HepG2 (cell line): ENCODE data around the gene MYO16. TPM values are rescaled to one million over a fixed set of nuclear protein-coding genes. Genes with fewer than 3 reads are reported as not detected.

Experiments
- ATAC-seq: fragments of 200-7000 bp; cut with Tn5 transposase; 3 replicates; pipeline ENCODE4 v1.9.1; 2020; ENCODE audit warnings: mild to moderate bottlenecking, moderate library complexity
- BruUV-seq: library from RNA; stranded (reverse); fragments of 400-500 nt; replicated peaks from 2 replicates; lab custom pipeline; 2021; lab: Mats Ljungman, UMichigan
- CTCF ChIA-PET: fragments of 300-600 bp; formaldehyde crosslinking; extraction: SDS; loops from one replicate; lab custom pipeline; 2021; ENCODE audit warnings: low total read pairs, inconsistent platforms, low intra/inter-chr PET ratio; lab: Yijun Ruan, JAX
- POLR2A ChIA-PET: fragments of 350-600 bp; sonication (Branson Sonifier 250); formaldehyde crosslinking; loops from one replicate; lab custom pipeline; 2020; ENCODE audit warnings: antibody characterized with exemption, inconsistent platforms; lab: Yijun Ruan, JAX
- DNase-seq: peaks from one replicate; pipeline ENCODE4 v3.0.0-alpha.2; 2015; ENCODE audit warnings: low spot score
- FAIRE-seq: peaks from 3 replicates; lab custom pipeline; 2011; peaks lifted over from hg19 to GRCh38; lab: Jason Lieb, UNC
- H2AFZ ChIP-seq: one replicate; pipeline ENCODE4 v1.6.1; 2011; ENCODE audit warnings: low read length, inconsistent platforms
- H3K27ac ChIP-seq: fragments of 300-600 bp; 3 replicates; pipeline ENCODE4 v1.8.0; 2011; ENCODE audit warnings: mixed run types, mild to moderate bottlenecking, mixed read lengths, low read length, inconsistent platforms; ENCODE audit not compliant: insufficient read depth; ENCODE audit errors: extremely low read length
- H3K27me3 ChIP-seq, 2 experiments: fragments of 200-600 bp in 1 of 2; 2 replicates in 1 of 2; 3 replicates in 1 of 2; pipeline versions ENCODE4 v1.6.0 to v1.8.0; 2011; ENCODE audit warnings: low read length in 2 of 2, mild to moderate bottlenecking in 2 of 2, moderate library complexity in 2 of 2, inconsistent platforms in 1 of 2; ENCODE audit not compliant: insufficient read depth in 2 of 2, control insufficient read depth in 1 of 2
- H3K36me3 ChIP-seq, 2 experiments: fragments of 200-600 bp in 1 of 2; replicated peaks in 1 of 2; 2 replicates in 1 of 2; 3 replicates in 1 of 2; pipeline versions ENCODE4 v1.5.1 to v1.8.0; 2011; ENCODE audit warnings: low read length in 2 of 2, inconsistent platforms in 1 of 2; ENCODE audit not compliant: insufficient read depth in 2 of 2, control insufficient read depth in 1 of 2
- H3K4me1 ChIP-seq: 2 replicates; pipeline ENCODE4 v1.5.1; 2012; ENCODE audit warnings: low read length, inconsistent platforms; ENCODE audit not compliant: insufficient read depth
- H3K4me2 ChIP-seq: 2 replicates; pipeline ENCODE4 v1.6.0; 2011; ENCODE audit warnings: low read depth, low read length, inconsistent platforms
- H3K4me3 ChIP-seq, 3 experiments: fragments of 200-600 bp in 1 of 3; sonication (generic), shearing (Covaris generic) in 1 of 3; replicated peaks in 1 of 3; 2 replicates each; pipeline ENCODE4 v1.5.1; 2011 to 2016; ENCODE audit warnings: low read length in 3 of 3, inconsistent platforms in 2 of 3, low read depth in 2 of 3, mild to moderate bottlenecking in 2 of 3, control low read depth in 1 of 3, mixed read lengths in 1 of 3; ENCODE audit not compliant: insufficient read depth in 1 of 3
- H3K79me2 ChIP-seq: one replicate; pipeline ENCODE4 v1.6.1; 2011; ENCODE audit warnings: low read length, inconsistent platforms; ENCODE audit not compliant: insufficient read depth
- H3K9ac ChIP-seq: 2 replicates; pipeline ENCODE4 v1.6.0; 2011; ENCODE audit warnings: mild to moderate bottlenecking, low read depth, low read length, inconsistent platforms; ENCODE audit not compliant: insufficient read depth
- H3K9me3 ChIP-seq: 2 replicates; pipeline ENCODE4 v1.5.1; 2012; ENCODE audit warnings: mild to moderate bottlenecking, low read length
- H4K20me1 ChIP-seq: 2 replicates; pipeline ENCODE4 v1.6.0; 2011; ENCODE audit warnings: inconsistent platforms, mild to moderate bottlenecking, low read length, moderate library complexity; ENCODE audit not compliant: insufficient read depth
- ASH2L ChIP-seq: fragments of 300-600, 200-600 bp; sonication (generic); IDR thresholded peaks from 2 replicates; pipeline ENCODE4 v1.7.0; 2017; ENCODE audit warnings: low read depth, mild to moderate bottlenecking, moderate library complexity, mixed read lengths, low read length; ENCODE audit not compliant: insufficient read length
- CHD2 ChIP-seq: IDR thresholded peaks from 2 replicates; pipeline ENCODE4 v1.6.1; 2011; ENCODE audit warnings: low read depth, low read length, improper control_type of control experiment
- CREBL2 ChIP-seq: sonication (generic); formaldehyde crosslinking; IDR thresholded peaks from 2 replicates; pipeline ENCODE4 v1.8.1; 2023; ENCODE audit warnings: missing genetic modification reagents, mild to moderate bottlenecking, borderline replicate concordance
- EED ChIP-seq: sonication (generic); formaldehyde crosslinking; IDR thresholded peaks from 2 replicates; pipeline ENCODE4 v1.5.0; 2020; ENCODE audit warnings: mild to moderate bottlenecking, missing genetic modification reagents
- FIP1L1 ChIP-seq: fragments of 200-400 bp; formaldehyde crosslinking; IDR thresholded peaks from 2 replicates; pipeline ENCODE4 v1.6.1; 2018; ENCODE audit warnings: low read depth, mild to moderate bottlenecking, low read length, moderate library complexity, borderline replicate concordance; ENCODE audit not compliant: insufficient read depth
- KLF11 ChIP-seq: IDR thresholded peaks from 2 replicates; pipeline ENCODE4 v1.6.1; 2016; ENCODE audit warnings: missing compliant biosample characterization
- NCOR1 ChIP-seq: fragments of 200-600 bp; sonication (generic); IDR thresholded peaks from 2 replicates; pipeline ENCODE4 v1.7.0; 2017; ENCODE audit warnings: antibody characterized with exemption, low read length, borderline replicate concordance
- NFE2 ChIP-seq: sonication (generic); formaldehyde crosslinking; IDR thresholded peaks from 2 replicates; pipeline ENCODE4 v1.4.0; 2020; ENCODE audit warnings: missing genetic modification reagents
- POLR2AphosphoS2 ChIP-seq: IDR thresholded peaks from 2 replicates; pipeline ENCODE4 v1.6.1; 2011; ENCODE audit warnings: low read depth, low read length, improper control_type of control experiment
- STAT6 ChIP-seq: sonication (generic); formaldehyde crosslinking; IDR thresholded peaks from 2 replicates; pipeline ENCODE4 v1.4.0; 2020; ENCODE audit warnings: missing genetic modification reagents, mild to moderate bottlenecking, borderline replicate concordance
- ZBTB14 ChIP-seq: sonication (generic); formaldehyde crosslinking; IDR thresholded peaks from 2 replicates; pipeline ENCODE4 v1.4.0; 2020; ENCODE audit warnings: missing genetic modification reagents
- ZKSCAN5 ChIP-seq: sonication (generic); formaldehyde crosslinking; IDR thresholded peaks from 2 replicates; pipeline ENCODE4 v1.5.1; 2020; ENCODE audit warnings: mild to moderate bottlenecking, missing genetic modification reagents
- ZNF235 ChIP-seq: sonication (generic); formaldehyde crosslinking; IDR thresholded peaks from 2 replicates; pipeline ENCODE4 v1.8.1; 2023; ENCODE audit warnings: mild to moderate bottlenecking, missing genetic modification reagents, borderline replicate concordance
- ZNF614 ChIP-seq: IDR thresholded peaks from 2 replicates; pipeline ENCODE4 v1.6.1; 2018; ENCODE audit warnings: missing biosample characterization, missing genetic modification reagents, inconsistent platforms, borderline replicate concordance
- ZNF687 ChIP-seq: sonication (generic); formaldehyde crosslinking; IDR thresholded peaks from 2 replicates; pipeline ENCODE4 v1.5.1; 2020; ENCODE audit warnings: mild to moderate bottlenecking, missing genetic modification reagents, moderate library complexity
- ZNF709 ChIP-seq: sonication (generic); formaldehyde crosslinking; IDR thresholded peaks from 2 replicates; pipeline ENCODE4 v1.5.0; 2020; ENCODE audit warnings: mild to moderate bottlenecking, missing genetic modification reagents
- WGBS: methylation state at CpG from one replicate; pipeline ENCODE4 v1.1.6; 2017; ENCODE audit warnings: low lambda C conversion rate; 5-methylcytosine and 5-hydroxymethylcytosine counted together
- in situ Hi-C: cut with HindIII; loops from 2 replicates; pipeline ENCODE4 v1.10.0; 2017; ENCODE audit warnings: low pct_unique_long_range_greater_than_20kb; ENCODE audit not compliant: extremely low pct_ligation_motif_present
- intact Hi-C: fragments of 100-400 bp; cut with micrococcal nuclease; formaldehyde crosslinking; loops from one replicate; pipeline ENCODE4 v1.10.0; 2022; ENCODE audit not compliant: unreplicated experiment
- polyA plus RNA-seq, 8 experiments: library from polyadenylated mRNA; depleted of rRNA in 3 of 8; stranded (reverse) in 7 of 8; unstranded in 1 of 8; fragments of >200 nt; fragmentation: Illumina TruSeq in 4 of 8; extraction: Trizol in 4 of 8; gene quantifications; 2 replicates each; pipeline versions ENCODE4 v1.2.1 to v1.2.3, GENCODE V29; 2011 to 2016; ENCODE audit warnings: low read depth in 4 of 8, missing spikeins in 1 of 8, mixed read lengths in 1 of 8; ENCODE audit not compliant: insufficient read depth in 1 of 8
- total RNA-seq, 5 experiments: library from RNA; depleted of rRNA; stranded (reverse); fragments of >200 nt; fragmentation: Illumina TruSeq; extraction: Trizol; gene quantifications; 2 replicates each; pipeline ENCODE4 v1.2.3, GENCODE V29; 2016; ENCODE audit warnings: low read depth in 1 of 5

Gene MYO16
- total and polyA plus RNA-seq, 2 of the 13 experiments (the other 11 are each of a cell fraction or from before 2014, with no cell fraction given): not detected

- ATAC-seq (no peak), DNase-seq (no peak), FAIRE-seq (no peak)
- Histone ChIP-seq H3K9me3 (no peaks in the 10 kb centered on the region), H3K4me2 (no peak overlapping the region), H3K9ac (no peak overlapping the region), H3K27ac (no peak overlapping the region), H3K4me3 (no peak overlapping the region), H3K4me1 (no peaks in the 10 kb centered on the region), H3K36me3 (no peaks in the 10 kb centered on the region), H3K27me3 (no peaks in the 10 kb centered on the region; a peak in 1 of 5 replicates), H4K20me1 (no peaks in the 10 kb centered on the region), H3K79me2 (no peaks in the 10 kb centered on the region), H2AFZ (no peak overlapping the region)
- no peak for TF ChIP-seq ZBTB14 (CRISPR knock-in tag)
- TF ChIP-seq CREBL2 (CRISPR knock-in tag): no peak
- no peak for TF ChIP-seq KLF11 (CRISPR knock-in tag)
- TF ChIP-seq ZNF709 (CRISPR knock-in tag): no peak
- TF ChIP-seq POLR2AphosphoS2: no peak
- TF ChIP-seq ASH2L: no peak
- TF ChIP-seq EED (CRISPR knock-in tag): no peak
- no peak for TF ChIP-seq NFE2 (CRISPR knock-in tag)
- TF ChIP-seq ZNF687 (CRISPR knock-in tag): no peak
- TF ChIP-seq STAT6: no peak
- TF ChIP-seq CHD2: no peak
- no peak for TF ChIP-seq ZNF235 (CRISPR knock-in tag)
- no peak for TF ChIP-seq FIP1L1
- TF ChIP-seq NCOR1: no peak
- TF ChIP-seq ZNF614 (CRISPR knock-in tag): no peak
- TF ChIP-seq ZKSCAN5 (CRISPR knock-in tag): no peak
- BruUV-seq: no TSS peak
- 7% methylated on average over 6 of the region's 6 CpGs for WGBS
- in situ Hi-C loops (no loop called here), intact Hi-C loops (no loop called here)
- ChIA-PET CTCF (no interaction called here), POLR2A (no interaction called here)
Measured at GRCh38 chr13:109095126-109095525, 465.7 kb downstream of the MYO16 start.
